Mononuclear cell (primary cell): ENCODE data around the gene BABAM1. TPM values are rescaled to one million over a fixed set of nuclear protein-coding genes. Genes with fewer than 3 reads are reported as not detected.

ENCODE experiments used
- H3K27me3 ChIP-seq: 2 replicates; pipeline ENCODE4 v1.6.0; 2011; ENCODE audit warnings: low read length, control low read depth; ENCODE audit not compliant: insufficient read depth
- H3K4me1 ChIP-seq: 2 replicates; pipeline ENCODE4 v1.5.1; 2011; ENCODE audit warnings: mild to moderate bottlenecking, low read length, control low read depth; ENCODE audit not compliant: insufficient read depth
- H3K4me3 ChIP-seq: 2 replicates; pipeline ENCODE4 v1.5.1; 2011; ENCODE audit warnings: mild to moderate bottlenecking, low read length, moderate library complexity
- H3K9me3 ChIP-seq: 2 replicates; pipeline ENCODE4 v1.5.1; 2011; ENCODE audit warnings: low read depth, mild to moderate bottlenecking, control low read depth, low read length
- total RNA-seq: library from RNA; depleted of rRNA; stranded (reverse); fragments of >200 nt; gene quantifications from one replicate; pipeline ENCODE4 v1.2.3, GENCODE V29; 2012

BABAM1 gene
- total RNA-seq, 1 donor: 27.3 TPM

- no peak overlapping the region for H3K4me3 ChIP-seq
- H3K9me3 ChIP-seq: no peaks in the 10 kb centered on the region
- peaks cover 35% of the 10 kb centered on the region for H3K4me1 ChIP-seq
- H3K27me3 ChIP-seq: no peaks in the 10 kb centered on the region
Observed at GRCh38 chr19:17300992-17301619, 33.9 kb downstream of the BABAM1 start.

GRCh38 chr19:17302391-17303166 is 35.3 kb downstream of the BABAM1 start:
- Histone ChIP-seq H3K4me1 (peaks cover 44% of the 10 kb centered on the region), H3K9me3 (no peaks in the 10 kb centered on the region)

GRCh38 chr19:17303167-17303939 is 36.1 kb downstream of the BABAM1 start, which contains the start of gene ABHD8:
ABHD8 (minus strand) TSS chr19:17303425; CDS start chr19:17301616, 1,809 bp downstream.
- Histone ChIP-seq H3K4me3 (peak within 1 kb of the TSS; percentile 59), H3K4me1 (peaks cover 44% of the 10 kb centered on the region), H3K9me3 (no peaks in the 10 kb centered on the region), H3K27me3 (no peaks in the 10 kb centered on the region)

More at GRCh38 chr19:17302391-17303166, 35.3 kb downstream of the BABAM1 start:
- peak overlapping the region; percentile 59 for H3K4me3 ChIP-seq
- H3K27me3 ChIP-seq: no peaks in the 10 kb centered on the region

- Histone ChIP-seq H3K4me1 (peaks cover 47% of the 10 kb centered on the region), H3K9me3 (no peaks in the 10 kb centered on the region), H3K4me3 (no peak overlapping the region), H3K27me3 (no peaks in the 10 kb centered on the region)
Observed at GRCh38 chr19:17303940-17304267, 36.7 kb downstream of the BABAM1 start.

- no peak overlapping the region for H3K4me3 ChIP-seq
- peaks cover 50% of the 10 kb centered on the region for H3K4me1 ChIP-seq
- H3K27me3 ChIP-seq: no peaks in the 10 kb centered on the region
Observed at GRCh38 chr19:17304386-17305215, 37.4 kb downstream of the BABAM1 start.

GRCh38 chr19:17305216-17305516 is 37.9 kb downstream of the BABAM1 start:
- H3K4me3 ChIP-seq: peak overlapping the region; percentile 56
- no peaks in the 10 kb centered on the region for H3K27me3 ChIP-seq
- peaks cover 56% of the 10 kb centered on the region for H3K4me1 ChIP-seq
- no peaks in the 10 kb centered on the region for H3K9me3 ChIP-seq

More at GRCh38 chr19:17304386-17305215, 37.4 kb downstream of the BABAM1 start:
- H3K9me3 ChIP-seq: no peaks in the 10 kb centered on the region

- peak within 1 kb of the TSS; percentile 56 for H3K4me3 ChIP-seq
- H3K9me3 ChIP-seq: no peaks in the 10 kb centered on the region
- no peaks in the 10 kb centered on the region for H3K27me3 ChIP-seq
- H3K4me1 ChIP-seq: peaks cover 61% of the 10 kb centered on the region
Observed at GRCh38 chr19:17305517-17306284, 38.5 kb downstream of the BABAM1 start, which contains the start of gene MRPL34. MRPL34 (plus strand) TSS chr19:17305872; CDS start chr19:17305893, 21 bp downstream.

GRCh38 chr19:17306285-17306714 is 39.1 kb downstream of the BABAM1 start:
- Histone ChIP-seq H3K27me3 (no peaks in the 10 kb centered on the region), H3K9me3 (no peaks in the 10 kb centered on the region), H3K4me3 (peak overlapping the region; percentile 56), H3K4me1 (peaks cover 64% of the 10 kb centered on the region)

- Histone ChIP-seq H3K27me3 (no peaks in the 10 kb centered on the region), H3K4me3 (no peak overlapping the region), H3K4me1 (peaks cover 53% of the 10 kb centered on the region), H3K9me3 (no peaks in the 10 kb centered on the region)
Observed at GRCh38 chr19:17307876-17308377, 40.7 kb downstream of the BABAM1 start.

GRCh38 chr19:17309198-17309964 is 42.1 kb downstream of the BABAM1 start, which contains the start of gene DDA1:
DDA1 (plus strand) TSS chr19:17309563; CDS start chr19:17309655, 92 bp downstream.
- H3K9me3 ChIP-seq: no peaks in the 10 kb centered on the region
- H3K4me1 ChIP-seq: peaks cover 42% of the 10 kb centered on the region
- H3K4me3 ChIP-seq: peak within 1 kb of the TSS; percentile 87
- H3K27me3 ChIP-seq: no peaks in the 10 kb centered on the region

- H3K9me3 ChIP-seq: no peaks in the 10 kb centered on the region
- peak overlapping the region; percentile 87 for H3K4me3 ChIP-seq
- peaks cover 35% of the 10 kb centered on the region for H3K4me1 ChIP-seq
- no peaks in the 10 kb centered on the region for H3K27me3 ChIP-seq
Observed at GRCh38 chr19:17309965-17310461, 42.8 kb downstream of the BABAM1 start.

GRCh38 chr19:17311455-17312188 is 44.4 kb downstream of the BABAM1 start:
- Histone ChIP-seq H3K4me3 (no peak overlapping the region), H3K27me3 (no peaks in the 10 kb centered on the region), H3K9me3 (no peaks in the 10 kb centered on the region), H3K4me1 (peaks cover 24% of the 10 kb centered on the region)
